Lung (tissue), 12 donors: ENCODE results near the gene MTRR. TPM values are rescaled to one million over a fixed set of nuclear protein-coding genes. Genes with fewer than 3 reads are reported as not detected.

Source experiments
- ATAC-seq: fragments of 200-7000 bp; cut with Tn5 transposase; one replicate; pipeline ENCODE4 v1.9.1; 2020; ENCODE audit warnings: moderate number of reproducible peaks; ENCODE audit not compliant: insufficient read depth, low FRiP score
- DNase-seq, 3 donors: peaks; one replicate each; pipeline ENCODE4 v3.0.0-alpha.2; 2013 to 2017
- H3K27ac ChIP-seq, 2 donors: one replicate each; pipeline ENCODE4 v1.5.1; 2013; ENCODE audit warnings: mild to moderate bottlenecking in 2 of 2, moderate library complexity in 2 of 2, control low read depth in 1 of 2, inconsistent platforms in 1 of 2, low read depth in 1 of 2, low read length in 1 of 2
- H3K27me3 ChIP-seq, 3 donors: one replicate each; pipeline ENCODE4 v1.5.1; 2013; ENCODE audit warnings: low read length in 2 of 3; ENCODE audit not compliant: control insufficient read depth in 3 of 3, insufficient read depth in 3 of 3
- H3K36me3 ChIP-seq, 4 donors: one replicate each; pipeline ENCODE4 v1.5.1; 2013; ENCODE audit warnings: low read length in 4 of 4, mild to moderate bottlenecking in 1 of 4, moderate library complexity in 1 of 4; ENCODE audit not compliant: control insufficient read depth in 4 of 4, insufficient read depth in 4 of 4
- H3K4me1 ChIP-seq, 5 donors: one replicate each; pipeline ENCODE4 v1.5.1; 2013; ENCODE audit warnings: low read length in 5 of 5, mild to moderate bottlenecking in 2 of 5, moderate library complexity in 1 of 5; ENCODE audit not compliant: control insufficient read depth in 5 of 5, insufficient read depth in 5 of 5
- H3K4me3 ChIP-seq: one replicate; pipeline ENCODE4 v1.5.1; 2013; ENCODE audit warnings: mild to moderate bottlenecking, control low read depth, moderate library complexity
- H3K9ac ChIP-seq, 2 donors: one replicate each; pipeline ENCODE4 v1.5.1; 2013; ENCODE audit warnings: low read length in 2 of 2, control low read depth in 1 of 2; ENCODE audit not compliant: insufficient read depth in 1 of 2
- H3K9me3 ChIP-seq, 4 donors: one replicate each; pipeline ENCODE4 v1.5.1; 2013; ENCODE audit warnings: low read length in 3 of 4, mild to moderate bottlenecking in 1 of 4, moderate library complexity in 1 of 4; ENCODE audit not compliant: control insufficient read depth in 4 of 4, insufficient read depth in 3 of 4
- CTCF ChIP-seq: IDR thresholded peaks from 2 replicates; pipeline ENCODE4 v1.5.1; 2012; ENCODE audit warnings: mild to moderate bottlenecking; ENCODE audit errors: control extremely low read depth, extremely low read depth
- WGBS, 2 donors: extraction: QIAGEN DNeasy Blood & Tissue Kit; methylation state at CpG; one replicate each; pipeline ENCODE4 v1.1.7; 2013; 5-methylcytosine and 5-hydroxymethylcytosine counted together
- polyA plus RNA-seq, 2 donors: library from polyadenylated mRNA; stranded (reverse); fragments of 200-250 nt; gene quantifications; one replicate each; pipeline ENCODE4 v1.2.1, GENCODE V29; 2013
- total RNA-seq, 2 donors: library from RNA; depleted of rRNA in 1 of 2; stranded (reverse); fragments of >200 nt in 1 of 2; gene quantifications; one replicate each; pipeline ENCODE4 v1.2.1, GENCODE V29; 2014 to 2021
- donor health status: control.
- donor health status: control.
- donor health status: Bipolar disorder and iron deficiency.
- donor health status: healthy.
- donor health status: DM: yes; HTN: yes; CAD: no.

MTRR gene
- total and polyA plus RNA-seq, 4 donors = 31.0 to 115 (median 72.1) TPM

GRCh38 chr5:7884491-7885267, 15.7 kb downstream of the MTRR start:
- no peak for ATAC-seq
- no peak overlapping the region for H3K9ac ChIP-seq
- peak in 2 of 3 donors; percentile 5 to 25 for DNase-seq
- no peak overlapping the region for H3K27ac ChIP-seq
- TF ChIP-seq CTCF = no peak
- H3K36me3 ChIP-seq = peaks cover 16 to 33% (median 26%) of the 10 kb centered on the region in 4 donors
- no peaks in the 10 kb centered on the region for H3K9me3 ChIP-seq
- 57 to 82% methylated on average over 5 of the region's 5 CpGs for WGBS, 2 donors
- H3K27me3 ChIP-seq = no peaks in the 10 kb centered on the region
- H3K4me1 ChIP-seq = peaks cover 0 to 10% (median 0%) of the 10 kb centered on the region in 5 donors
- no peak overlapping the region for H3K4me3 ChIP-seq

GRCh38 chr5:7886849-7887475, 18.0 kb downstream of the MTRR start:
- ATAC-seq (no peak), DNase-seq (peak; percentile 16 to 72 (median 65))
- Histone ChIP-seq H3K9me3 (no peaks in the 10 kb centered on the region), H3K4me1 (peaks cover 0 to 3% (median 0%) of the 10 kb centered on the region in 5 donors), H3K27me3 (no peaks in the 10 kb centered on the region), H3K9ac (no peak overlapping the region), H3K27ac (no peak overlapping the region), H3K4me3 (no peak overlapping the region), H3K36me3 (peaks cover 19 to 29% (median 24%) of the 10 kb centered on the region in 4 donors)
- TF ChIP-seq CTCF = peak; percentile 3
- WGBS, 2 donors = 61 to 76% methylated on average over 7 of the region's 7 CpGs

- Histone ChIP-seq H3K4me1 (no peaks in the 10 kb centered on the region), H3K27me3 (no peaks in the 10 kb centered on the region), H3K4me3 (no peak overlapping the region), H3K36me3 (peaks cover 15 to 33% (median 26%) of the 10 kb centered on the region in 4 donors), H3K9ac (no peak overlapping the region), H3K9me3 (no peaks in the 10 kb centered on the region), H3K27ac (no peak overlapping the region)
- DNase-seq (no peak), ATAC-seq (no peak)
- TF ChIP-seq CTCF = no peak
- WGBS, 2 donors = 96 to 97% methylated on average over 9 of the region's 9 CpGs
Measured at GRCh38 chr5:7888901-7889300, 20.0 kb downstream of the MTRR start.
